ENCODE results near the gene NSD1.

NSD1 gene

DNA sequence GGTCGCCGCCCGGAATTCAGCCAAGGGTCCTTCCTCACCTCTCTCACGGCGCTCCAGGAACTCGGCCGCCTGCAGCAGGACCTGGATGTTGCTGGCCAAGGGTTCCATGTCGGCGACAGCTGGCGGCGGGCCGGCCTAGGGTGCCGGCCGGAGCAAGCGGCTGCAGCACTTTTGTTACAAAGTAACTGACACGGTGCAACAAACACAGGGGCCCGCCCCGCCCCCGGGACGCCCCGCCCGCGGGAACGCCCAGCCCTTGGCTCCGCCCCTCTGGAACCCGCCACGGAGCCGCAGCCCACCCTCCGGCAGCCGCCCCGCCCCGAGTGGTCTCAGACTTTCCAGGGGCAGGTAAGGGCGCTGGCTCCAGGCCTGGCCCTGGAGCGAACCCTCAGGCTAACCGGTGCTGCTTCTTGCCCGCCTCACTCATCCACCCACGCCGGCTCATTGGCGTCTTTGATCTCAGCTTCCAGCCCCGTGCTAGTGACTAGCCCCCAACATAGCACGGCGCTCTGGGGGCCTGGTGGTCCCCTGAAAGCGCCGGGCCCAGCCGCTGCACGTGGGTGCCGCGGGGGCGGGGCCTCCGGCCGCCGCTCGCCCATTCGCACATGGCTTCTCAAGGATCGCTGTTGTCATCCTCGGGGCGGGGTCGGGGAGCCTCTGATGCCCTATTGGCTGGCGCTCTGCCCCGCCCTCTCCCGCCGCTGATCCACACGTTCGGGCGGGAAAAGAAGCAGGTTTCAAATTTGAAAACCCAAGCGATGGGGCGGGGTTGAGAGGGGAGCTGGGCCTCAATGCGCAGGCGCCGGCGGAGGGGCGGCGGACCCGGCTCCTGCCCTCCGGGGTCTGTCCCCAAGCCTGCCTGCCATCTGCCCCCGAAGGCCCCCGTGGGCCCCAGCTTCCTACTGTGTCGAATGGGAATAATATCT lies 178.4 kb downstream of the NSD1 start, which contains the start of gene MXD3:
Gene MXD3 (minus strand): TSS at position 176 of the 926 bp plus-strand sequence. CDS start 68 bp downstream, at position 108.
- no peak for FAIRE-seq

DNA sequence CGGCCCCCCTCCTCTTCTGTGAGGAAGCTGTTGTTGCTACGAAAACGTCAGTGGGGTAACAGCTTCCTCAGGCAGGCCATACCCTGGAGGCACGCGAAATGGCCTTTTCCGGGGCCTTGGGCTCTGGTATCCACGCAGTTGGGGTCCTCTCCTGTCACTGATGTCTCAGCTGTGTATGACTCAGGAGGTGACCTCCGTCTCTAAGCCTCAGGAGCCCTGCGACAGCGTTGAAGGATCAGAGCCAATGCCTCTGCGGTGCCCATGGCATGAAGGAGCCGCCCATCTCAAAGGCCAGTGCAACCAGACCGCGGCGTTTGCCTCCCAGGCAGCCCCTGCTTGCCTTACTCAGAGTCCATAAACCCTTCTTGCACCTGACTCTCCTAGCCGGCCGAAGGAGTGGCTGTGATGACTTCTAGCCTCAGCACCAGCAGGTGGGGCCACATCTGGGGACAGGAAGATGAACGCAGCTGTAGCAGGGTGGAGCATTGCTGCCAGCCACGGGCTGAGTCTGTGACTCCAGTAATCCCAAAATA lies 179.1 kb downstream of the NSD1 start:
- no peak for FAIRE-seq

DNA sequence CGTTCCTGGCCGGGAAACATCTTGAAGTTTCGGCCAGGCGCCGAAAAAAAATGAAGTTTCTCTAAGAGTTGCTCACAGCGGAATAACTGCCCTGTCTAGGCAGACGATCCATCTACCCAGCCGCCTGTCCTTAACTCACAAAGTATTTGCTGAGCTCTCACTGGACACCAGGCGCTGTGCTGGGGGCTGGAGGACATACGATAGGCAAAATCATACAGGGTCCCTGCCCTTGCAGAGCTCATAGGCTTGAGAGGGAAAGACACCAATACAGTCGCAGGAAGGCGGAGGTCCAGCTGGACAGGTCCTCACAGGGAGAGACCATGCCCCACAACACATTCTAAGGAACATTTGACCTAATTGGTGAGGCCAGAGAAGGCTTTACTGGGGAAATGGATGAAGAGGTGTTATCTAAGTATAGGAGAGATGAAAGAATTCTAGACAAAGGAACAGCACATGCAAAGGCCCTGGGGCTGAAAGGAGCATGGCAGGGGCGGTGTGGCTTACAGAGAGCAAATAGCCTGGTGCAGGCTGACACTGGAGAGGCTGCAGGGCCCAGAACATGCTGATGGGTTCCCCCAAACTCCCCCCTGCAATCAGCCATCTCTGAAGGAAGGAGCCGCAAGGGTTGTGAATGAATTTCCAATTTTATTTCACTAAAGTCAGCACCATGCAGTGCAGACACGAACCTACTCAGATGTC lies 180.1 kb downstream of the NSD1 start:
- FAIRE-seq: no peak

DNA sequence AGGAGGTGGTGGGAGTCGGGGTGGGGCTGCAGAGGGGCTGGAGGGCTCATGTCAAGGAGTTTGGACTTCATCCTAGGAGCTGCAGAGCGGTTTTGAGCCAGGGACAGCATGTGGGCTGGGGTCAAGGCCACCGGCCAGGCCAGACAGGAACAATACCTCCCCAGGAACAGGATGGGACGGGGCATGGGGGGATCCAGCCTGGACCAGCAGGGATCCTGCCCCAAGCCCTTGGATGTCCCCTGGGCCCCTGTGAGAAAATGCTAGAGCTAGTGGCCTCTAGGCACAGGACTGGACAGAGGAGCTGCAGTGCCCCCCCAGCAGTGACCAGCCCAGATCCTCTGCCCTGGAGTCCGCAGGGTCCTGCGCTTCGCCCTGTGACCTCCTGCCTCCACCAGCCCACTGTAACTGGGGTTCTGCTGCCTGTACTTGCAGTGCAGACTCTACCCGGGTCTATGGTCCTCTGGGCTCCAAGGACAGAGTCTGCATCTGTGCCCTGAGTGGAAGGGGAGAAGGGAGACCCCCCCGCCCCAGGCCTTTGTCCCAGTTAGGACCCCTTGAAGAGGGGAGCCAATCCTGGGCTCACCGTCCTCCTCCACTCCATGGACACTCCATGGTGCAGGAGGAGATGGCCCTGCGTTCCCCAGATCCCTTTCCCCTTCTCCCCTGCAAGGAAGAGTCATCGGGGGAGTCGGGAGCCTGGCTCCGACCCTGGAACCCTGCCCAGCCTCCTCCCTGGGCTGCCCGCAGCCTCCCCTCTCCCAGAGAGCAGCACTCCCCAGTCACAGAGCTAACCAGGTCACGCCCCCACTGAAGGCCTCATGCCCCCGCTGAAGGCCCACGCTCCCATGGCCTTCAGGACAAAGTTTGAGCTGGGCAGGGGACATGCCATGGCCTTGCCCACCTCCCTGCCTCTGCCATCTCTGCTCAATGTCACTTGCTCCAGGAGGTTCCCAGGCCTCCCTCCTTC lies 181.1 kb downstream of the NSD1 start:
- no peak for FAIRE-seq

DNA sequence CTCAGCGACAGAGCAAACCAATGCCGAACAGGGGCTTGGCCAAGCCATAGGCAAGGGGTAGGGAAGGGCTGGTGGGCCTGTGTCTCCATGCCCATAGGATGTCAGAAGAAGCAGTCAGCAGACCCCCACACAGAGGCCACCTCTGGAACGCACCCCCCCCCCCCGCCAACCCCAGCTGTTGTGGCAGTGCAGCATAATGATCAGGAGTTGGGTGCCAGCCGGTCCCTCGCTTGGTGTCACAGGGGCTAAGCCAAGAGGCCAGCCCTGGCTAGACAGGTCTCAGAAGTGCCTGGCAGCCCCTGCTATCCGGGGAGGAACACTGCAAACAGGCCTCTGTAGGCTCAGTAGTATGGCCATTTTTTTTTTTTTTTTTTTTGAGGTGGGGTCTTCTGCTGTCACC lies 181.8 kb downstream of the NSD1 start:
- no peak for FAIRE-seq

DNA sequence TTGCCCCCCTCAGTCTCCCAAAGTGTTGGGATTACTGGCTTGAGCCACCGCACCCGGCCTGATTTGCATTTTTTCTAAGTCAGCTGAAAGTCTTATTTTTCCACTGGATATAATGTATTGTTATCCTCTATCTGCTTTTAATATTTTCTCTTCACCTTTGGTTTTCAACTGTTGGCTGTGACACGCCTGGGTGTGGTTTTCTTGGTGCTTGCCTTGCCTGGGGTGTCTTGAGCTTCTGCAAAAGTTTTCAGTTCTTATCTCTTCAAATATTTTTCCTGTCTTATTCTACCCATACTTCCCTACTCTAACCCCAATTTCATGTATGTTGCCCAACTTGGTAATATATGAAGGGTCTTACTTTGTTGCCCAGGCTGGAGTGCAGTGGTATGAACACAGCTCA lies 182.4 kb downstream of the NSD1 start:
- FAIRE-seq: no peak

DNA sequence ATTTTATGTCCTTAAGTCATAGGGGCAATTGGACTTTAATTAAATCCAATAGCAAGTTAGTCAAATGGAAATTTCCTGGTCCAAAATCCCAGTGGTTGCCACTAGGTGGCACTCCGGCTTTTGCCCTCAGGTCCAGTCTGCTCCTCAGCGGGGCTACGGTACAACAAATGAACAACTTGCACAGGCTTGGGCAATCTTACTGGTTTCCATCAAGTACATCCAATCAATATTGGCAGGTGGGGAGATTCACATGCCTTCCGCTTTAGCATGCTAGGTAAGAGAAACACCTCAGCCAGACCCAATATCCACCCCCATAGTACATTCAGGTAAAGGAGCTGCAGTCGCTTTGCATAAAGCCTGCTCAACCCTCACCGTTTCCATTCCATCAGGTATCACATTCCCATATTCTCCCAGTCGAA lies 184.4 kb downstream of the NSD1 start:
- no peak for FAIRE-seq

DNA sequence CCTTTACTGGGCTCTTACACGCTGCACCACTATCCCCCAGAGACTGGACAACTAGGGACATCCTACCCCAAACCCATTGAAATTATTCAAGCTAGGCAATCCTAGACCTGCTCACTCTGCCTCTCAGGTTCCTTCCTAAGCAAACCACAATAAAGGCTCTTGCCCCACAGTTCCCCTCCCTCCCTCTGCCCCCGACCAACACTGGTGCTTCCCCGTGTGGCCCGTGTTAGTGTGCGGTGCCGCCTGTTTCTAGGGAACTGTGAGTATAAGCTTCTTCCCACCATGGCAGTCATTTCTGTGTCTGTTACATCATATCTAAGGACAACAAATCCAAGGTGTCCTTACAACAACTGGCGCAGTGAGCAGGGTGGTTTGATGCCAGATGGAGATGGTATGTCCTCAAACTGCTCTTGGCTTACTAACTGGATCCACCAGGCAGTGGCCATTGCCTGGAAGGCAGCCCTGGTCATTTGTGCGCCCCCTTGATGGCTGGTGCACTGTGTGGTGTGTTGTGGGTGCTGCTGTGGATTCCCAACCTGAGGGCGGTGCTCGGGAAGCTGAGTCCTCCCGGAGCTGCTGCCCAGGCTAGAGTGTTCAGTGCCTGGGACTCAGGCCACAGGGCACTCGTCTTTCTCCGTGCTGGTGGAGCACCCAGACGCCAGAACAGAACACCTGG lies 186.5 kb downstream of the NSD1 start:
- no peak for FAIRE-seq

DNA sequence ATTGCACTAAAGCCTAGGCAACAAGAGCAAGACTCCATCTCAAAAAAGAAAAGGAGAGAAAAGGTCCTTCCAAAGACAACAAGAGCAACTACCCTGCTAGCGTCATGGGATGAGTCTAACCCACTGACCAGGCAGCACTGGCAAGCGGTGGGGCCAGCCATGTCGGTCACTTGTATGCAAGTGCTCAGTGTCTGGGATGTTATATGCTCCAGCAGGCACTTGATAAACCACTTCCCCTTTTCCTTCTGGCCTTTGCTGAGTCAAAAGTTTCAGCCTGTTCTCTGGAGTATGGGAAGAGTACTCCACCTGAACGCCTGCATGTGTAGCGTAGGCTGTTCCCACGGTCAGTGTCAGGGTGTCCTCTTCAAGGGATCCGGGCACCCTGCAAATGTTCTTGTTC lies 187.3 kb downstream of the NSD1 start:
- no peak for FAIRE-seq

DNA sequence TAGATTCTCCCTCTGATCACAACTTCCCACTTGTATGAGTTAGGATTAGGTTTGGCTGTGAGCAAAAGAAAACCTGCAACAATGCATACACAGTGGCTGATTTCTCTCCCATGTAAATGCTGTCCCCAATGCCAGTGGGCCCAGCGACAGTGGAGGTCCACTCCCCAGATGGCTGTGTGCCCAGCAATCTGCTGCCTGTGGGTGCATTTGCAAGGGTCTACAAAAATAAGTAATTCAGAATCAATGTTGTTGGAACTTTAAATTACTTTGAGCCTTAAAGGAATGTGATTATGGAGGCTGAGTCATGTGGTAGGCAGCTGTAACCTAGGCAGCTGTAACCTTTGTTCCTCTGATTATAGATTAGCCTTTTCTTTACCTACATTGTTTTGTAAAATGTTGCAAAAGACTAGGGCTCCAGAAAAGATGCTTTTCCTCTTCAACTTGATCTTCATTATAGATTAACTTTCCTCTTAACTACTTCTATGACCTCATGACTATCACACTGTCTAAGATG lies 192.4 kb downstream of the NSD1 start:
- FAIRE-seq: no peak

DNA sequence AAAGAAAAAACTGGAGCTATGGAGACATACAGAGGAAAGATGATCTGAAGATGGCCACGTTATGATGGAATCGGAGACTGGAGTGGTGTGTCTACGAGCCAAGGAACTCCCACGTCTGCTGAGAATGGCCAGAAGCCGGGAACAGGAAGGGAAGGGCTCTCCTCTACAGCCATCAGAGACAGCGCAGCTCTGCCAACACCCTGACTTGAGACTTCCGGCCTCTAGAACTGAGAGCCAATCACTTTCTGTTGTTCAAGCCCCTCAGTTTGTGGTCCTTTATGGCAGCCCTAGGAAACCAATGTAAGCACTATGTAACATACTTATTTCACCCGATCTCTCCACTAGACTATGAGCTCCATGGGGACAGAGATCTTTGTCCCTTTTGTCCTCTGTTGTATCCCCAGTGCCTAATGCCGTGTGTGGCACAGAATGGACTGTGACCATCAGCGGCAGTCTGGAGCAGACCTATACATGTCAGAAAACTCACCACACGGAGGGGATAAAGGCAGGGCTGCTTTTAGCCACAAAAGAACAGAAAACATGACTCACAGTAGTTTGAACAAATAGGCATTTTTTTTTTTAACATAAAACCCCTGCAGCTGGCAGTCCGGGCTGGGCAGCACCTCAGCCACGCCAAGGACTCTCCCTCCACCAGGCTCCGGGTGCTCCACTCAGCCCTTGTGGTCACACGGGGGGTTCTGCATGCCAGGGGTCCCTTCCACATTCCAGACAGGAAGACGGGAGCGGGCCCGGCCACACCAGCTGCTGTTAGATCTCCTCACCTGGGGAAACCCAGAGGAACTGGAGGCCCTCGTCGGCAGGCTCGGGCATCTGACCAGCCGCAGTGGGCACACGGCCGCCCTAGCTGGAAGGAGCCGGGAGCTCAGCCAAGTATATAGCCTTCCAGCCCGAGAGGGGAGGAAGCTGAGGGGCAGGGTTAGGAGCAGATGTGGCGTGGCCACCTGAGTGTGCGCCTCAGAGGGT lies 194.3 kb downstream of the NSD1 start:
- no peak for FAIRE-seq

DNA sequence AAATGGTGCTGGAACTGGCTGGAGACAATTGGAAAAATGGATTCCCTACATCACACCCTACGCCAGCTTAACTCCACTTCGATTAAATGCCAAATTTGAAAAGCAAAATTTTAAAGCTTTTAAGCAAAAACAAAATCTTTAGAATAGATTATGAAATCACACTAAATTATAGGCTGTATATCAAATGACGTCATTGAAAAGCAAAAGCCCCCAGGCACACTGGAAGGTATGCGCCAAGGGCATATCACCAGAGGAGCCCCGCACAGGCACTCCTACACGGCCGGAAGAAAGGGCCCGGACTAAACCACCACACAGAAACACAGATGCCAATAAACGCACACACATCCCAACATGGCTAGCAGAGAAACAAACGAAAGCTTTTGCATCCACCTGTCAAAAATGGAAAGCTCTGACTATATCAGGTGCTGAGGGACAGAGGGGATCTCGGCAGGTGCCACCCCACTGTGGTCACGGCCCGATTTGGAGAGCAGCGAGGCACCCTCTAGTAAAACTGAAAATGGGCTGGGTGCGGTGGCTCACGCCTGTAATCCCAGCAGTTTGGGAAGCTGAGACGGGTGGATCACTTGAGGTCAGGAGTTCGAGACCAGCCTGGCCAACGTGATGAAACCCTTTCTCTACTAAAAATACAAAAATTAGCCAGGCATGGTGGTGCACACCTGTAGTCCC lies 195.1 kb downstream of the NSD1 start:
- no peak for FAIRE-seq

DNA sequence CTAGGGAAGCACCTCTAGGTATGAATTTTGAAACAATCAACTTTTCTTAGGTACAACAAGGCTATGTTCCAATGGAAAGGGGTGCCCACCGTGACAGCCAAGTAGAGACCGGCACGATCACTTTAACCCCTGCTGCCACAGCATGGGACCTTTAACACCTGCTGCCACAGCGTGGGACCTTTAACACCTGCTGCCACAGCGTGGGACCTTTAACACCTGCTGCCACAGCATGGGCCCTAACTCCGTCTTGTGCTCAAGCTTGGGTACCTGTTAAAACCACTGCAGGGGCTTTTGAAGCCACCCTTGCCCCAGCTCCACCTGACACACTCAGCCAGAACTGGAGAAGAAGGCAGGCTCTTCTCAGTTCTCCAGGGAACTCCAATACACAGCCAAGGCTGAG lies 196.3 kb downstream of the NSD1 start:
- FAIRE-seq: no peak

DNA sequence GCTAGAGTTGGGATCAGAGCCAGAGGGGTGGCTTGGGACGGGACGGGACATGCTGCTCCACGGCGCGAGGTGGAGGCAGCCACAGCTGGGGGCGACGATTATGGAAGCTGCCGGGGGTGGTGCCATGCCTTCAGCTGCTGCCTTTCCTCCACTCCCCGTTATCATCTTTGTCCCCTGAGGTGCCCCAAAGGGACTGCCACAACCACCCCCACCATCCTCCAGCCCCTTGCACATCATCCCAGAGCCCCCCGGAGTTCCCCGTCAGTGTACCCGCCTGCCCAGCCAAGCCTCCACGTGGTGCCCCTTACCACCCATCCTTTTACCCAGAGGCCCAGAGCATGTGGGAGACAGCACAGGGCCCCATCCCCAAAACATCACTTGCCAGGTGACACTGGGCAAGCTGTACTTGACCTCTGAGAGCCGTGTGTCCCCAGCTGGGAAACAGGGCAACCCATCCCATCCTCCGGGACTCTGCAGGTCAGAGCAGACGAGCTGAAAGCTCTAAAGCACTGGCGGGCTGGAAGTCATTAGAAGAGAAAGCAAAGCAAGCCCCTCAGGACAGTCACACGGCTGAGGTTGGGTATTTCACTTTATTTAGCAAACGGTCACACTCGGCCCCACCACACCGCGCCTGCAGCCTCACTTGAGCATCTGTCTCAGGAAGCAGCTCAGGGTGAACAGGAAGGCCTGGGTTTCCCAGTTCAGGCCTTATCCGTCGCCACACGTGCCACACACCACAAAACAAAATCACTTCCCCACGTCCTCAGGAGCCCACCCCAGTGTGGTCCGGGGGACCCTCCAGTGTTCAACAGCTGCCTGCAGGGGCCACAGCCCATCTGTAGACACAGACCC lies 197.6 kb downstream of the NSD1 start:
- no peak for FAIRE-seq

DNA sequence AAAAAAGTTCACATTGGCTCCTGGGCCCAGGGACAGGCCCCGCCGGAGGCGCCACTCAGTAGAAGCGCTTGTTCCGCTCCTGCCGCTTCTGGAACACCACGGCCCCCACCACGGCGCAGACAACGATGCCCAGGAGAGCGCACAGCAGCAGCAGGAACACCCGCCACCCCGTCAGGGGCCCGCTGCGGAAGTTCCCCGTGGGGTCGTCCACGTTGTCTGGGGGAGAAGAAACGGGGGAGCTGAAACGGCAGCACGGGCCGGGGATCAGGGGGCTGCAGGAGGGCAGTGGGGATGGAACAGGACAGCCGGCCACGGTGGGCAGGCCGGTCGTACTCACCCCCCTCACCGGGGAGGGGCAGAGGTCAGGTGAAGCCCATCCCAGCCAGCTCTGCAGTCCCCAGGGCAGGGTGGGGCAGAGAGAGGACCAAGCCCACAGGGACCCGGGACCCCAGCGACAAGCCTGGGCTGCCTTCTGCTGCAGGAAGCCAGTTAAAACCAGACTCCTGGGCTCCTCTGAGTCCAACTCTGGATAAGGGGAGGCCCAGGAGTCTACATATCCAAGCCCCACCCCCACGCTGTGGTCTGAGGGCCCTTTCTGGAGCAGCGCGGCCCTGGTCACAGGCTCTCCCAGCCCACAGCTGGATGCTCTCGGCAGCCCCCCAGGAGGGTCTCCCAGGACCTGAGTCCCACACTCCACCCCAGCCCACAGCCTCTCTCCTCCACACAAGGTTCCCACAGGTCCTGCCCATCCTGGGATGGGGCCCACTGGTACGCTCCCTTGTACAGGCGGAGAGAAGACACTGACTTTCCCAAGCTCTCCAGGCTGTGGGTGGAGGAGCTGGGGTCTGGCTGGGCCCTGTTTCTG lies 198.7 kb downstream of the NSD1 start:
- FAIRE-seq: no peak

DNA sequence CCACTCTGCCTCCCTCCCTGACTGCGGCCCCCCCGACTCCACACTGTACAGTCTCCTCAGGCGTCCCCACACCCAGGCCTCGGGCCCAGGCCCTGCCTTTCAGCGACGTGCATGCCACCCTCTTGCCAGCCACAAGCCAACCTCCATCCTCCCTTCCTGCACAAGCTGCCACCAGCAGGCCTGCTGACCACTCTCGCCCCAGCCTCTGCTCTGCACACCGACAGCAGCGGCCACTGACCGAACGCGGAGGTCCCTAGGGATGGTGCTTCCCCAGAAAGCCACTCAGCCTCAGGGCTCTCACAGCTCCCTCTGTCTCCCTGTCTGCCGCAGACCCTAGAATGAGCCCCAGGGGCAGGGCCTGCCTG lies 199.3 kb downstream of the NSD1 start:
- FAIRE-seq: no peak

DNA sequence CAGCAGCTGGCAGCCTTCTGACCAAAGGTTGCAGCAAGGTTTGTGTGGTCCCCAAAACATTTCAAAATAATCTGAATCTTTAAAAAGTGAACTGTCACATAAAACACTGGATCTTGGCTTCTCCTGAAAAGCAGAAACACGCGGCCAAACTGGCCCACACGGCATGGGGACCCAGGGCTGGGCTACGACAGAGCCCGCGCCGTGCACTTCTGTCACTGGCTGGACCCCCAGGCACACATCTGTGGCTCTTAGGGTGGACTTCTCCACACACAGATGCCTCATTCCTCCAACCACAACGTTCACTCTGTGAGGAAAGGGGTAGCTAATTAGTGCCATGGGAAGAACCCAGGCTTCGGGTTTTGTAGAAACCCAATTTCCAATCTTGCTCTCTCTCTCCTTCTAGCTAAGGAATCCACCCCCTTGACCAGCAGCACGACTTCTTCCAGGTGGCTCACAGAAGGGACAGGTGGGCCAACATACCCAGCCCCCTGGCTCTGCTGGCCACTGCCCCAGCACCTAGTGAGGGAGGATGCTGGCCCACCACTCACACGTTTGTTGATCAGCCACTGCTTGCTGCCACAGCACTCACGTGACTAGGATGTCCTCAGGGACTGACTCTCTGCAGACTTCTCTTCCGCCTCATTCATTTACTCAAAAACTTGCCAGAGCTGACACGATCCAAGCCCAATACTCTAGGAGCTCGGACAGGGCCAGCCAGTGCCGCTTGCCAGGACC lies 200.0 kb downstream of the NSD1 start:
- FAIRE-seq: no peak

Measured in islet of Langerhans (tissue), 1 donor.